HG03060 (cell line): ENCODE measurements around the gene PLAAT2.

Experiments
- ATAC-seq: cut with Tn5 transposase; IDR thresholded peaks from one replicate; pipeline ENCODE4 v1.9.1; 2021; ENCODE audit warnings: low read depth, moderate number of reproducible peaks; ENCODE audit not compliant: unreplicated experiment

The PLAAT2 gene

GRCh38 chr11:63527667-63528066 is 35.5 kb downstream of the PLAAT2 start:
- ATAC-seq: no peak

- ATAC-seq: no peak
Observed at GRCh38 chr11:63523151-63523550, 40.0 kb downstream of the PLAAT2 start.

- no peak for ATAC-seq
Observed at GRCh38 chr11:63521896-63522295, 41.3 kb downstream of the PLAAT2 start.

GRCh38 chr11:63520606-63521170 is 42.5 kb downstream of the PLAAT2 start:
- ATAC-seq: no peak

GRCh38 chr11:63518548-63518947 is 44.6 kb downstream of the PLAAT2 start:
- ATAC-seq: no peak

- no peak for ATAC-seq
Observed at GRCh38 chr11:63517156-63517555, 46.0 kb downstream of the PLAAT2 start.

- ATAC-seq: no peak
Observed at GRCh38 chr11:63516109-63516508, 47.1 kb downstream of the PLAAT2 start.

GRCh38 chr11:63512816-63513215 is 50.4 kb downstream of the PLAAT2 start:
- ATAC-seq: no peak

- no peak for ATAC-seq
Observed at GRCh38 chr11:63511048-63511748, 52.0 kb downstream of the PLAAT2 start.

GRCh38 chr11:63510360-63511047 is 52.7 kb downstream of the PLAAT2 start:
- no peak for ATAC-seq

GRCh38 chr11:63508745-63509144 is 54.4 kb downstream of the PLAAT2 start:
- ATAC-seq: no peak

- no peak for ATAC-seq
Observed at GRCh38 chr11:63508009-63508408, 55.2 kb downstream of the PLAAT2 start.

- no peak for ATAC-seq
Observed at GRCh38 chr11:63507511-63507910, 55.7 kb downstream of the PLAAT2 start.

- no peak for ATAC-seq
Observed at GRCh38 chr11:63506876-63507275, 56.3 kb downstream of the PLAAT2 start.

GRCh38 chr11:63505857-63506528 is 57.2 kb downstream of the PLAAT2 start, which contains the start of gene LGALS12:
LGALS12 (plus strand) TSS chr11:63506084; CDS start chr11:63506459, 375 bp downstream.
- no peak for ATAC-seq

GRCh38 chr11:63504933-63505586 is 58.1 kb downstream of the PLAAT2 start:
- ATAC-seq: no peak

GRCh38 chr11:63504054-63504453 is 59.1 kb downstream of the PLAAT2 start:
- ATAC-seq: no peak

- ATAC-seq: no peak
Observed at GRCh38 chr11:63503492-63503891, 59.7 kb downstream of the PLAAT2 start.
